ENCODE measurements around the gene ABHD12B.

The ABHD12B gene

GRCh38 chr14:50844391-50844790 is 27.5 kb upstream of the ABHD12B start:
- H3K27ac ChIP-seq: no peak overlapping the region
- no peak for DNase-seq (ENCODE audit: low spot score)
- H3K4me3 ChIP-seq: no peak overlapping the region
- no peak for TF ChIP-seq CTCF (IDR thresholded peaks at IDR 0.05)

GRCh38 chr14:50845166-50845565 is 26.7 kb upstream of the ABHD12B start:
- TF ChIP-seq CTCF (IDR thresholded peaks at IDR 0.05): no peak
- no peak overlapping the region for H3K4me3 ChIP-seq
- H3K27ac ChIP-seq: no peak overlapping the region

GRCh38 chr14:50846226-50846880 is 25.5 kb upstream of the ABHD12B start:
- H3K4me3 ChIP-seq: no peak overlapping the region
- no peak for TF ChIP-seq CTCF (IDR thresholded peaks at IDR 0.05)
- no peak overlapping the region for H3K27ac ChIP-seq
- DNase-seq (ENCODE audit: low spot score): no peak

More at GRCh38 chr14:50845166-50845565, 26.7 kb upstream of the ABHD12B start:
- DNase-seq (ENCODE audit: low spot score): no peak

- Histone ChIP-seq H3K27ac (no peak overlapping the region), H3K4me3 (no peak overlapping the region)
- no peak for DNase-seq (ENCODE audit: low spot score)
- TF ChIP-seq CTCF (IDR thresholded peaks at IDR 0.05): no peak
Measured at GRCh38 chr14:50853891-50854290, 18.0 kb upstream of the ABHD12B start.

GRCh38 chr14:50854521-50854920 is 17.3 kb upstream of the ABHD12B start:
- Histone ChIP-seq H3K4me3 (no peak overlapping the region), H3K27ac (no peak overlapping the region)
- no peak for DNase-seq (ENCODE audit: low spot score)
- TF ChIP-seq CTCF (IDR thresholded peaks at IDR 0.05): no peak

- DNase-seq (ENCODE audit: low spot score): no peak
- H3K4me3 ChIP-seq: no peak overlapping the region
- no peak overlapping the region for H3K27ac ChIP-seq
- TF ChIP-seq CTCF (IDR thresholded peaks at IDR 0.05): no peak
Measured at GRCh38 chr14:50855558-50855957, 16.3 kb upstream of the ABHD12B start.

- no peak for TF ChIP-seq CTCF (IDR thresholded peaks at IDR 0.05)
- no peak overlapping the region for H3K27ac ChIP-seq
- no peak overlapping the region for H3K4me3 ChIP-seq
- no peak for DNase-seq (ENCODE audit: low spot score)
Measured at GRCh38 chr14:50856660-50857059, 15.2 kb upstream of the ABHD12B start.
